Stimulated activated CD8-positive, alpha-beta memory T cell treated with anti-CD3 and anti-CD28 coated beads, Interleukin-15, amount 100 ng/mL, for 48 hours (primary cell): ENCODE measurements around the gene RAB6C.
"Not testable (repeated sequence)": the region's sequence is repeated elsewhere in the genome, so short reads cannot be mapped to it uniquely, and the experiment has no call there.

ENCODE experiments used
- DNase-seq, 2 donors: peaks; one replicate each; pipeline ENCODE4 v3.0.0-alpha.2; 2020; ENCODE audit warnings: low read depth in 2 of 2

RAB6C gene

DNA sequence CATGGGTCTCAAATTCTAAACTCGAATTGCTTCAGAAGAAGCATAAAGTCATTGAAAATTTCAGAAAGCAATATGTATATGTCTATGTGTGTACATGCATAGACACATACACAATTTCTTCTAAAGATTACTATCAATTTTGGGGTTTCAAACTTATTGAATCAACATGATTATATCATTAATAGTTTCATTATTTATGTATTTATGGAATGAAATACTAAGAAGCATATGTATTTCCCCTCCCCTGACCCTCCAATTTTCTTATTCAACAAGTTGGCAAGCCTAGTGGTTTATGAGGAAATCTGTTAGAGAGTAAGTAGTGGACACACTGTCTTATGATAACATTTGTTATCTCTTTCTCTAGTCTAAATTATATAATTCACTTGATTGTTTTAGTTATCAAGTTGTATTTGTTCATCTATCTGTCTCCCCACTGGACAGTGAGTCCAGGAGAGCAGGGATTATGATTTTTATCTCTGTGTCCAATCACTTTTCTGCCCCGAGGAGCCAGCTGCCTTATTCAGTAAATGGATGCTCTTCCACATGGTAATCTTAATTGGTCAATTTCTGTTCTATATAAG, 17.3 kb downstream of the RAB6C start:
- not testable (repeated sequence) for DNase-seq

DNA sequence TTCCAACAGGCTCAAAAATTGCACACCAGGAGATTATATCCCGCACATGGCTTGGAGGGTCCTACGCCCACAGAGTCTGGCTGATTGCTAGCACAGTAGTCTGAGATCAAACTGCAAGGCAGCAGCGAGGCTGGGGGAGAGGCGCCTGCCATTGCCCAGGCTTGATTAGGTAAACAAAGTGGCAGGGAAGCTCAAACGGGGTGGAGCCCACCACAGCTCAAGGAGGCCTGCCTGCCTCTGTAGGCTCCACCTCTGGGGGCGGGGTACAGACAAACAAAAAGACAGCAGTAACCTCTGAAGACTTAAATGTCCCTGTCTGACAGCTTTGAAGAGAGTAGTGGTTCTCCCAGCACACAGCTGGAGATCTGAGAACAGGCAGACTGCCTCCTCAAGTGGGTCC, 19.3 kb downstream of the RAB6C start:
- DNase-seq = not testable (repeated sequence)

DNA sequence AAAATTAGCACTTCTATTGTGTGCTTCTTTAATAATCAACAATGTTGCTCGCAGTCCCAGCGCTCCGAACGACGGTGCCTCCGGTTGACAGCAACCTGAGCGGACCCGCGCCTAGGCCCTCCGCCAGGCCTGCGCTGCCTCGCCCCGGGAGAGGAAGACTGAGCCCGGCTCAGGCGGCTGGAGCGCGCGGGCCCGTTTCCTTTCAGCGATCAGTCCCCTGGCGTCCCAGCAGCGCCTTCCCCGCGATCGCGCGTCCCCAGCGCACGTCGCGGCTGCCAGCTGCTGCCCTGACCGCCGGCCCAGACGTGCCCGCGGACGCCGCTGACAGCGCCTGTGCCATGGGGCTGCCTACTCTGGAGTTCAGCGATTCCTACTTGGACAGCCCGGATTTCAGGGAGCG, 26.4 kb downstream of the RAB6C start:
- not testable (repeated sequence) for DNase-seq

DNA sequence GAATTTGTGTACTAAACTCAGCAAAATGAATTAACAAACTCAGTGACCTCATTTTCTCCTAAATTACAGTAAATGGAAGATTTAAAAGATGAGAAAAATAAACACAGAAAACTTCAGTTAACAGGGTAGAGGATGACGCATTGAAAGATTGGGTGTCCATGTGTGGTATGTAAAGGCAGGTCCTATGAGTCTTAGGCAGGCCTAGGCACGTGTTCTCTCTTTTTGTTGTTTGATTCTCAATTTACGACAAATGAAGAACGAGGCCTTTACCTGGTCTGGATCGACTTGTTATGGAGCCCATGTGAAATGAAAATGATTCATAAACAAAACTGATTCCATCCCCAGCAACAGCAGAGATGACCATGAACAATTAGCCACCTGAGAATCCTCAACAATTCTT, 37.2 kb downstream of the RAB6C start:
- not testable (repeated sequence) for DNase-seq

DNA sequence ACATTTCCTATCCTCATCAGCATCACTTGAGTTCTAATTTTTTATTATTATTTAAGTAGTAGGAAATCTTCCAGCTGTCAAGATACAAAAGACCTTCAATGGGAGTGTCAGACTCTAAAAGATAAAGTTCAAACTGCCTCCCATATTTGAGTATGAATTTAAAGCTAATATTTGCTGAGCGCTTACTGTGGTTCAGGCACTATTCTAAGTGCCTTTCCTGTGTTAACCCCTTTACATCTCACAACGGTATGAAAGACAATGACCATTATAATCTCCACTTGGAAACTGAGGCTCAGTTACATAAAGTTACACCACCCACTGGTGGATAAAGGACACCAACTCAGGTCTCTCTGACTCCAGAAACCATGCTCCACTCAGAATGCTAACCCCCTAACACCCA, 39.9 kb downstream of the RAB6C start:
- no peak for DNase-seq

DNA sequence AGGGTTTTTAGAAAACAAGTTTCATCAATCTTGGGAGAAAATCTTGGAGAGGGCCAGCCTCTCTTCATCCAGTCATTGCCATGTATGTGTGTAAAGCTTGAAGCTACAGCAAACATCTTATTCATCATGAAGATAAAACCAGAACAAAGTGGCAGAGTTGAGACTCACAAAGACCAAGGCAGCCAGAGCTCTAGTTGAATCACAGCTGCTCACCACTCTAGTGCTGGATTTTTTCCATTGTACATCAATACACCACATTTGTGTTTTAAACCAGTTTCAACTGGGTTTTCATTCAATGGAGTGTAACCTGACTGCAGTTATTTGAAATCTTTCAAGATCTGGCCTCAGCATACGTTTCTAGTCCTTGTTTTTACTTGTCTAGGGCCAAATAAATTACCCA, 40.6 kb downstream of the RAB6C start:
- not testable (repeated sequence) for DNase-seq

DNA sequence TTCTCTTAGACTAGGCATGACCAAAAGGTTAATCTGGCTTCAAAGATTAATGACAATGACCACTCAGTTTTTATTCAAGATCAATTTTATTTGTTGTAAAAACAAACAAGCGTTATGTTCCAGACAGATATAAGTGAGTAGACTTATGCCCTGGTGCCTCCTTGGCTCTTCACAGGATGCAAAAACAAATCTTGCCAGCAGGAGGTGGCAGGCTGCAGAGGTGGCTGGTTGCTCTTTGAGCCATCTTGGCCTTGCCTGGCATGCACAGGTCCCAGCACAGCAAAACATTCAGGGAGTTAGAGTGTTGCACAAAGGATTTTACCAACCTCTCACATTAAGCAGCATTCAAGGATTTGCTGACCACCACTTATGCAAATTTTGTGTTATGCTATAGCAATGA, 46.5 kb downstream of the RAB6C start:
- DNase-seq = not testable (repeated sequence)
